Measurements from ENCODE around the gene ALOX12B. TPM values are rescaled to one million over a fixed set of nuclear protein-coding genes. Genes with fewer than 3 reads are reported as not detected.

The ALOX12B gene
- total and polyA plus RNA-seq, 2 of the 8 experiments (the other 6 are each of a cell fraction or from before 2014, with no cell fraction given), result 0.86 TPM; not detected in 1

DNA sequence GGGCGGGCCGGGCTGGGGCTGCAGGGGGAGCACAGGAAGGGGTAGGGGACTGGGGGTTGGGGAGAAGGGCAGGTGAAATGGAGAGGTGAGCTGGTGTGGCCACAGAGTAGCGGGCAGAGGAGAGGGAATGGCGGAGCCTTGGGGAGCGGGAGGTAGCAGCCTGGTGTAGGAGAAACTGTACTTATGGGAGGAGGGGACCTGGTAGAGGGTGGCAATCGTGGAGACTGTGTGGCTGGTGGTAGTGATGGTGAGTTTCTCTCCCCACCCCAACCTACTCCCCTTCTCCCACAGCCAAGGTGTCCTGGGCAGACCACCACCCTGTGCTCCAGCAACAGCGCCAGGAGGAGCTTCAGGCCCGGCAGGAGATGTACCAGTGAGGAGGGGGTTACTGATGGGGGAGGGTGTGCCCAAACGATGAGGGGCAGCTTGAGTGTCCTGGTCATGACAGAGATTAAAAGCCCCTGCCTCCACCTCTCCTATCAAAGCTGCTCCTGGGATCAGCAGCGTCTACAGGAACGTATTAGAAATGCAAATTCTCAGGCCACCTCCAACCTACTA is 47.8 kb downstream of the ALOX12B start (continued):
- TF ChIP-seq NANOG (IDR thresholded peaks at IDR 0.05; ENCODE audit: insufficient read depth, low read depth, low read length, poor library complexity, severe bottlenecking) (no peak), TAF7 (optimal IDR thresholded peaks at IDR 0.05; ENCODE audit: borderline replicate concordance, low read depth, low read length) (no peak), RFX5 (IDR thresholded peaks at IDR 0.05; ENCODE audit: borderline replicate concordance, low read depth, low read length) (no peak), HDAC6 (IDR thresholded peaks at IDR 0.05; ENCODE audit: low read depth, low read length) (no peak), E2F6 (IDR thresholded peaks at IDR 0.05) (no peak)
- TF ChIP-seq, protein P1, sequence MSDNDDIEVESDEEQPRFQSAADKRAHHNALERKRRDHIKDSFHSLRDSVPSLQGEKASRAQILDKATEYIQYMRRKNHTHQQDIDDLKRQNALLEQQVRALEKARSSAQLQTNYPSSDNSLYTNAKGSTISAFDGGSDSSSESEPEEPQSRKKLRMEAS (IDR thresholded peaks at IDR 0.05), result no peak; the same call in 1 of the 2 replicates
